Measurements from ENCODE around the gene RND1. TPM values are rescaled to one million over a fixed set of nuclear protein-coding genes. Genes with fewer than 3 reads are reported as not detected.

Gene RND1
- total and polyA plus RNA-seq, 2 of the 13 experiments (the other 11 are each of a cell fraction or from before 2014, with no cell fraction given) = 1.8 to 1.9 TPM

DNA sequence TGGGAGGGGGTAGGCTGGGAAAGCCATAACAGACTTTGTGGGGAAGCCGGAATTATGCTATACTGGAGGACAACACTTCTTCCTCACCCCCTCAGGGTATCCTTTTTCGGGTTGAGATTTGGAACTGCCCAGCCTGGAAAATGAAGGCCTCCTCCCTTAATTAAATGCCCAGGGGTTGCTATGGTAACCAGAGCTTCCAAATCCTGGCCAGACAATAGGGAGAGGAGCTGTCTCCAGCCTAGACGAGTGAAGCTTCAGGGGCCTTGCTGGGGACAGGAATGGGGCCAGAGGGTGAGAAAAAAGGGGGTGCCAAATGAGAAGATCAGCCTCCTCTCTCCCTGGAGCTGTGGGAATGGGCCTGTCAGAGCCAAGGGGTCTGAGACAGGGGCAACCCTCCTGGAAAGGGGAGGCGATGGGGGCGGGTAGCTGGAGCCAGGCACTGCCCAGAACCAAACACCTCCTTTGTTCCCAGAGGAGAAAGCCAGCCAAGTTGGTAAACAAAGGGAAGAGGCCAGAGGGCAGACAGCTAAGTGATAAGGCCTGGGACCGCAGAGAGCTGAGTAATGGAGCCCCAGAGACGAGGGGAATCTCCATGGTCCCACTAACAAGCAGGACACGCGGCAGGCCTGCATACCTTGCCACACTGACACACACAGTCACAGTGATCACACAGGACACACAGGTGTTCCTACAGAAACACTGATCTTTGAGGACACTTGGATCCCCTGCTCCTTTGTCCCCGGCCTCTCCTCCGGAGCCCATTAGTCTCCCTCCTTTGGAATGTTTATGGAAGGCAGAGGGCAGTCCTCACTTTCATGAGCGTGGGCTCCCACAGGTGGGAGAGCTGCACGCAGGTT lies 17.9 kb upstream of the RND1 start (continued):
- TF ChIP-seq, protein P1, sequence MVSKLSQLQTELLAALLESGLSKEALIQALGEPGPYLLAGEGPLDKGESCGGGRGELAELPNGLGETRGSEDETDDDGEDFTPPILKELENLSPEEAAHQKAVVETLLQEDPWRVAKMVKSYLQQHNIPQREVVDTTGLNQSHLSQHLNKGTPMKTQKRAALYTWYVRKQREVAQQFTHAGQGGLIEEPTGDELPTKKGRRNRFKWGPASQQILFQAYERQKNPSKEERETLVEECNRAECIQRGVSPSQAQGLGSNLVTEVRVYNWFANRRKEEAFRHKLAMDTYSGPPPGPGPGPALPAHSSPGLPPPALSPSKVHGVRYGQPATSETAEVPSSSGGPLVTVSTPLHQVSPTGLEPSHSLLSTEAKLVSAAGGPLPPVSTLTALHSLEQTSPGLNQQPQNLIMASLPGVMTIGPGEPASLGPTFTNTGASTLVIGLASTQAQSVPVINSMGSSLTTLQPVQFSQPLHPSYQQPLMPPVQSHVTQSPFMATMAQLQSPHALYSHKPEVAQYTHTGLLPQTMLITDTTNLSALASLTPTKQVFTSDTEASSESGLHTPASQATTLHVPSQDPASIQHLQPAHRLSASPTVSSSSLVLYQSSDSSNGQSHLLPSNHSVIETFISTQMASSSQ (IDR thresholded peaks at IDR 0.05; ENCODE audit: low read depth) = no peak
- TF ChIP-seq, protein P1 (CRISPR knock-in tag; IDR thresholded peaks at IDR 0.05; ENCODE audit: borderline replicate concordance) = no peak; the same call in 1 of the 2 replicates
- no peak for TF ChIP-seq SMARCC2 (IDR thresholded peaks at IDR 0.05)
- no peak for TF ChIP-seq ZNF468 (CRISPR knock-in tag; IDR thresholded peaks at IDR 0.05)
- no peak for TF ChIP-seq ZNF792 (CRISPR knock-in tag; IDR thresholded peaks at IDR 0.05)
- TF ChIP-seq PLRG1 (conservative IDR thresholded peaks at IDR 0.05) = no peak
- TF ChIP-seq SIX1 (CRISPR knock-in tag; IDR thresholded peaks at IDR 0.05; ENCODE audit: borderline replicate concordance) = no peak
- TF ChIP-seq HNRNPUL1 (IDR thresholded peaks at IDR 0.05; ENCODE audit: low read depth, low read length) = no peak
- TF ChIP-seq ZNF207 (IDR thresholded peaks at IDR 0.05; ENCODE audit: borderline replicate concordance) = no peak
- TF ChIP-seq EED (CRISPR knock-in tag; IDR thresholded peaks at IDR 0.05) = no peak
- TF ChIP-seq TEAD3 (CRISPR knock-in tag; optimal IDR thresholded peaks at IDR 0.05; ENCODE audit: borderline replicate concordance) = no peak
- TF ChIP-seq ZNF256 (CRISPR knock-in tag; conservative IDR thresholded peaks at IDR 0.05) = no peak
- no peak for TF ChIP-seq RFXAP (CRISPR knock-in tag; IDR thresholded peaks at IDR 0.05; ENCODE audit: borderline replicate concordance)
- no peak for TF ChIP-seq ZSCAN12 (CRISPR knock-in tag; IDR thresholded peaks at IDR 0.05)
- TF ChIP-seq, protein P2, sequence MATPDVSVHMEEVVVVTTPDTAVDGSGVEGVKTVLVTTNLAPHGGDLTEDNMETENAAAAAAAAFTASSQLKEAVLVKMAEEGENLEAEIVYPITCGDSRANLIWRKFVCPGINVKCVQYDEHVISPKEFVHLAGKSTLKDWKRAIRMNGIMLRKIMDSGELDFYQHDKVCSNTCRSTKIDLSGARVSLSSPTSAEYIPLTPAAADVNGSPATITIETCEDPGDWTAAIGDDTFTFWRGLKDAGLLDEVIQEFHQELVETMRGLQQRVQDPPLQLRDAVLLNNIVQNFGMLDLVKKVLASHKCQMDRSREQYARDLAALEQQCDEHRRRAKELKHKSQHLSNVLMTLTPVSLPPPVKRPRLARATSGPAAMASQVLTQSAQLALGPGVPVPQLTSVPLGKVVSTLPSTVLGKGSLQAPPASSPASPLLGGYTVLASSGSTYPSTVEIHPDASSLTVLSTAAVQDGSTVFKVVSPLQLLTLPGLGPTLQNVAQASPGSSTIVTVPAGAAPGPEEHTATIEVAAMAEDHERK (CRISPR knock-in tag; IDR thresholded peaks at IDR 0.05; ENCODE audit: low read depth) = no peak
- no peak for TF ChIP-seq ZNF567 (CRISPR knock-in tag; IDR thresholded peaks at IDR 0.05; ENCODE audit: borderline replicate concordance)
- no peak for TF ChIP-seq SP140L (CRISPR knock-in tag; IDR thresholded peaks at IDR 0.05; ENCODE audit: borderline replicate concordance)
- no peak for TF ChIP-seq IRX3 (CRISPR knock-in tag; IDR thresholded peaks at IDR 0.05; ENCODE audit: borderline replicate concordance, low read depth)
- 0 out of 2 replicates have a peak, but pooled peaks have one; percentile 38 for TF ChIP-seq HNRNPL (IDR thresholded peaks at IDR 0.05; ENCODE audit: low read depth, low read length)
- TF ChIP-seq RARG (CRISPR knock-in tag; IDR thresholded peaks at IDR 0.05; ENCODE audit: low read depth) = no peak
- no peak for TF ChIP-seq BRCA1 (CRISPR knock-in tag; IDR thresholded peaks at IDR 0.05)
- TF ChIP-seq ZKSCAN1 (IDR thresholded peaks at IDR 0.05; ENCODE audit: low read length) = no peak
- TF ChIP-seq NR2F6 (IDR thresholded peaks at IDR 0.05) = peak; percentile 89
- TF ChIP-seq NR2F6 (CRISPR knock-in tag; IDR thresholded peaks at IDR 0.05) = peak; percentile 86
- no peak for TF ChIP-seq BRD4 (CRISPR knock-in tag; IDR thresholded peaks at IDR 0.05)
- TF ChIP-seq ZNF749 (CRISPR knock-in tag; IDR thresholded peaks at IDR 0.05; ENCODE audit: borderline replicate concordance) = no peak
- TF ChIP-seq KDM5B (CRISPR knock-in tag; IDR thresholded peaks at IDR 0.05; ENCODE audit: borderline replicate concordance) = peak; percentile 9; the same call in 1 of the 2 replicates
- no peak for TF ChIP-seq ZBTB7A (CRISPR knock-in tag; IDR thresholded peaks at IDR 0.05)
- no peak for TF ChIP-seq SNRNP70 (IDR thresholded peaks at IDR 0.05; ENCODE audit: low read depth, low read length)

Measured in HepG2 (cell line).